Measurements from ENCODE around the gene NR1D1.

DNA sequence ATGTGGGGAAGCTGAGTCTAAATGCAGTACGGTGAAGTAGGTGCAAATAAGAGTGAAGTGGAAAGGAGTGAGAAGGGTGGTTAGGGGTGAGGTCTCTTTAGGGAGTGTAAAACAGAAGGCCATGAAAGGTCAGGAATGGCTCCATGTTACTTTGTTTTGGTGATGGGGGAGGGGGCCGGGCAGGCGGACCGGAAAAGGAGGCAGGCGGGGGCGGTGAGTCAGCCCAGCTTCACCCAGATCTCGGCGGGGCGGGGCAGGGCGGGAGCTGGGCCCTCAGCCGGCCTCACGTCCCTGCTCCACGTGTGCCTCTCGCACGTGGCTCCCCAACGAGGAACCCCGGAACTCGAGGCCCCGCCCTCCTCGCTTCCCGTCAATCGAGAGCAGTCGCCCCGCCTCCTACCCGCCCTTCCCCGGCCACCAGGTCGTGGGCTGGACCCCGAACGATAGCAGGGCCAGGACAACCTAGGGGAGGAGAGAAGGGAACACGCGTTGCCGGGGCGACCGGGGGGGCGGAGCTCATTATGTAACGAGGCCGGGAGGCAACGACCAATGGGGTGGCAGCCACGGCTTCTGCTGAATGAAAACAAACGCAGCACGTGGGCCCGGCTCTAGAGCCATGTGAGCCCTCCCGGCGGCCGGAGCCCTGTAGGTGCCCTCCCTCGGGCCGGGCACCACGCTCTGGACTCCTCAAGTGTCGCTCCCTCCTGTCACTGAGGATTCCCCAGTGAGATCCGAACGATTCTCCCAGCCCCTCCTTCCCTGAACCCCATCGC is 1.4 kb downstream of the NR1D1 start:
- TF ChIP-seq, protein P1, sequence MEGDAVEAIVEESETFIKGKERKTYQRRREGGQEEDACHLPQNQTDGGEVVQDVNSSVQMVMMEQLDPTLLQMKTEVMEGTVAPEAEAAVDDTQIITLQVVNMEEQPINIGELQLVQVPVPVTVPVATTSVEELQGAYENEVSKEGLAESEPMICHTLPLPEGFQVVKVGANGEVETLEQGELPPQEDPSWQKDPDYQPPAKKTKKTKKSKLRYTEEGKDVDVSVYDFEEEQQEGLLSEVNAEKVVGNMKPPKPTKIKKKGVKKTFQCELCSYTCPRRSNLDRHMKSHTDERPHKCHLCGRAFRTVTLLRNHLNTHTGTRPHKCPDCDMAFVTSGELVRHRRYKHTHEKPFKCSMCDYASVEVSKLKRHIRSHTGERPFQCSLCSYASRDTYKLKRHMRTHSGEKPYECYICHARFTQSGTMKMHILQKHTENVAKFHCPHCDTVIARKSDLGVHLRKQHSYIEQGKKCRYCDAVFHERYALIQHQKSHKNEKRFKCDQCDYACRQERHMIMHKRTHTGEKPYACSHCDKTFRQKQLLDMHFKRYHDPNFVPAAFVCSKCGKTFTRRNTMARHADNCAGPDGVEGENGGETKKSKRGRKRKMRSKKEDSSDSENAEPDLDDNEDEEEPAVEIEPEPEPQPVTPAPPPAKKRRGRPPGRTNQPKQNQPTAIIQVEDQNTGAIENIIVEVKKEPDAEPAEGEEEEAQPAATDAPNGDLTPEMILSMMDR (IDR thresholded peaks at IDR 0.05), result no peak
- TF ChIP-seq POLR2AphosphoS5 (IDR thresholded peaks at IDR 0.05; ENCODE audit: low read depth, low read length) (peak; percentile 41; the same call in 1 of the 2 replicates), SIN3A (IDR thresholded peaks at IDR 0.05; ENCODE audit: borderline replicate concordance, insufficient read depth, low read depth, low read length) (peak; percentile 98), TCF7L2 (IDR thresholded peaks at IDR 0.05; ENCODE audit: low read depth, low read length) (no peak)
- TF ChIP-seq, protein P2, sequence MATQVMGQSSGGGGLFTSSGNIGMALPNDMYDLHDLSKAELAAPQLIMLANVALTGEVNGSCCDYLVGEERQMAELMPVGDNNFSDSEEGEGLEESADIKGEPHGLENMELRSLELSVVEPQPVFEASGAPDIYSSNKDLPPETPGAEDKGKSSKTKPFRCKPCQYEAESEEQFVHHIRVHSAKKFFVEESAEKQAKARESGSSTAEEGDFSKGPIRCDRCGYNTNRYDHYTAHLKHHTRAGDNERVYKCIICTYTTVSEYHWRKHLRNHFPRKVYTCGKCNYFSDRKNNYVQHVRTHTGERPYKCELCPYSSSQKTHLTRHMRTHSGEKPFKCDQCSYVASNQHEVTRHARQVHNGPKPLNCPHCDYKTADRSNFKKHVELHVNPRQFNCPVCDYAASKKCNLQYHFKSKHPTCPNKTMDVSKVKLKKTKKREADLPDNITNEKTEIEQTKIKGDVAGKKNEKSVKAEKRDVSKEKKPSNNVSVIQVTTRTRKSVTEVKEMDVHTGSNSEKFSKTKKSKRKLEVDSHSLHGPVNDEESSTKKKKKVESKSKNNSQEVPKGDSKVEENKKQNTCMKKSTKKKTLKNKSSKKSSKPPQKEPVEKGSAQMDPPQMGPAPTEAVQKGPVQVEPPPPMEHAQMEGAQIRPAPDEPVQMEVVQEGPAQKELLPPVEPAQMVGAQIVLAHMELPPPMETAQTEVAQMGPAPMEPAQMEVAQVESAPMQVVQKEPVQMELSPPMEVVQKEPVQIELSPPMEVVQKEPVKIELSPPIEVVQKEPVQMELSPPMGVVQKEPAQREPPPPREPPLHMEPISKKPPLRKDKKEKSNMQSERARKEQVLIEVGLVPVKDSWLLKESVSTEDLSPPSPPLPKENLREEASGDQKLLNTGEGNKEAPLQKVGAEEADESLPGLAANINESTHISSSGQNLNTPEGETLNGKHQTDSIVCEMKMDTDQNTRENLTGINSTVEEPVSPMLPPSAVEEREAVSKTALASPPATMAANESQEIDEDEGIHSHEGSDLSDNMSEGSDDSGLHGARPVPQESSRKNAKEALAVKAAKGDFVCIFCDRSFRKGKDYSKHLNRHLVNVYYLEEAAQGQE (IDR thresholded peaks at IDR 0.05; ENCODE audit: insufficient read depth in 1 of 2, low read depth in 2 of 2, low read length in 1 of 2), result no peak
